Fibroblast of the aortic adventitia (primary cell): Measurements from ENCODE around the gene MYO9B. TPM values are rescaled to one million over a fixed set of nuclear protein-coding genes. Genes with fewer than 3 reads are reported as not detected.
"Not testable (repeated sequence)": the region's sequence is repeated elsewhere in the genome, so short reads cannot be mapped to it uniquely, and the experiment has no call there.

ENCODE experiments used
- DNase-seq: peaks from one replicate; pipeline ENCODE4 v3.0.0-alpha.2; 2010; ENCODE audit warnings: low read depth
- H3K4me3 ChIP-seq: 2 replicates; pipeline ENCODE4 v1.5.1; 2011; ENCODE audit warnings: low read depth, mild to moderate bottlenecking, control low read depth, low read length, moderate library complexity
- total RNA-seq: library from RNA; depleted of rRNA; stranded (reverse); fragments of >200 nt; gene quantifications from 2 replicates; pipeline ENCODE4 v1.2.3, GENCODE V29; 2012; ENCODE audit warnings: low replicate concordance
- TF ChIP-seq, protein P1 (sequence below): IDR thresholded peaks from 2 replicates; pipeline ENCODE4 v1.5.1; 2011; ENCODE audit warnings: mild to moderate bottlenecking, low read length, control low read depth, inconsistent platforms; ENCODE audit not compliant: insufficient read depth

MYO9B gene
- total RNA-seq, 1 donor = 103 TPM

DNA sequence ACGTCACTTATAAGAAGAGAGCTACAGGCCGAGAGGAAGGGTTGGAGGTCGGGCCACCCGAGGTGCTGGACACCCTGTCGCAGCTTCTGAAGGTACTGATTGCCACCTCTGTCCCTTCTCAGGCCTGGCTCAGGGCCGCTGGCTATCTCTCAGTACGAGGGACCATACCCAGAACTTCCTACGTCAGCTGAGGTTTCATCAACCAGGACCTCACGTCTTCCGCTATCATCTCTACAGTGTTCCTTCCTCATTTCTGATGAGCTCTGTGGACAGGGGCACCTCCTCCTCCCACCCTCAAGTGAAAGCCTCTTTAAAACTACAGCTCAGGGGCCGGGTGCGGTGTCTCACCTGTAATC lies 81.3 kb downstream of the MYO9B start:
- no peak for DNase-seq
- H3K4me3 ChIP-seq = no peak overlapping the region
- TF ChIP-seq, protein P1, sequence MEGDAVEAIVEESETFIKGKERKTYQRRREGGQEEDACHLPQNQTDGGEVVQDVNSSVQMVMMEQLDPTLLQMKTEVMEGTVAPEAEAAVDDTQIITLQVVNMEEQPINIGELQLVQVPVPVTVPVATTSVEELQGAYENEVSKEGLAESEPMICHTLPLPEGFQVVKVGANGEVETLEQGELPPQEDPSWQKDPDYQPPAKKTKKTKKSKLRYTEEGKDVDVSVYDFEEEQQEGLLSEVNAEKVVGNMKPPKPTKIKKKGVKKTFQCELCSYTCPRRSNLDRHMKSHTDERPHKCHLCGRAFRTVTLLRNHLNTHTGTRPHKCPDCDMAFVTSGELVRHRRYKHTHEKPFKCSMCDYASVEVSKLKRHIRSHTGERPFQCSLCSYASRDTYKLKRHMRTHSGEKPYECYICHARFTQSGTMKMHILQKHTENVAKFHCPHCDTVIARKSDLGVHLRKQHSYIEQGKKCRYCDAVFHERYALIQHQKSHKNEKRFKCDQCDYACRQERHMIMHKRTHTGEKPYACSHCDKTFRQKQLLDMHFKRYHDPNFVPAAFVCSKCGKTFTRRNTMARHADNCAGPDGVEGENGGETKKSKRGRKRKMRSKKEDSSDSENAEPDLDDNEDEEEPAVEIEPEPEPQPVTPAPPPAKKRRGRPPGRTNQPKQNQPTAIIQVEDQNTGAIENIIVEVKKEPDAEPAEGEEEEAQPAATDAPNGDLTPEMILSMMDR = no peak

DNA sequence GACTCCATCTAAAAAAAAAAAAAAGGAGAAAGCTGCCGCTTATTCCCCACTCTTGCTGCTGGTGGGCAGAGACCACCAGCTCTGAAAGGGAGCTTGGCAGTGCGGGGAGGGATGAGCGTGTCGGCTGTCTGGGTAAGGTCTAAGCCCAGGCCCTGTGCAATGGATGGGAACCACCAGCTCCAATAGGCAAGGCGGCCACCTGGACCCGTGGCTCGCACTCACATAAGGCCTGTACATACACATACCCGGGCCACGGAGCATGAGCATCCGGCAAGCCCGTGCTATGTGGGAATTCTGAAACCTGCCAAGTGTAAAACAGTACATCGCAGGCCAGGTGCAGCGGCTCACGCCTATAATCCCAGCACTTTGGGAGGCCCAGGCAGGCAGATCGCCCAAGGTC lies 83.0 kb downstream of the MYO9B start:
- no peak for DNase-seq
- TF ChIP-seq, protein P1 = no peak
- no peak overlapping the region for H3K4me3 ChIP-seq

DNA sequence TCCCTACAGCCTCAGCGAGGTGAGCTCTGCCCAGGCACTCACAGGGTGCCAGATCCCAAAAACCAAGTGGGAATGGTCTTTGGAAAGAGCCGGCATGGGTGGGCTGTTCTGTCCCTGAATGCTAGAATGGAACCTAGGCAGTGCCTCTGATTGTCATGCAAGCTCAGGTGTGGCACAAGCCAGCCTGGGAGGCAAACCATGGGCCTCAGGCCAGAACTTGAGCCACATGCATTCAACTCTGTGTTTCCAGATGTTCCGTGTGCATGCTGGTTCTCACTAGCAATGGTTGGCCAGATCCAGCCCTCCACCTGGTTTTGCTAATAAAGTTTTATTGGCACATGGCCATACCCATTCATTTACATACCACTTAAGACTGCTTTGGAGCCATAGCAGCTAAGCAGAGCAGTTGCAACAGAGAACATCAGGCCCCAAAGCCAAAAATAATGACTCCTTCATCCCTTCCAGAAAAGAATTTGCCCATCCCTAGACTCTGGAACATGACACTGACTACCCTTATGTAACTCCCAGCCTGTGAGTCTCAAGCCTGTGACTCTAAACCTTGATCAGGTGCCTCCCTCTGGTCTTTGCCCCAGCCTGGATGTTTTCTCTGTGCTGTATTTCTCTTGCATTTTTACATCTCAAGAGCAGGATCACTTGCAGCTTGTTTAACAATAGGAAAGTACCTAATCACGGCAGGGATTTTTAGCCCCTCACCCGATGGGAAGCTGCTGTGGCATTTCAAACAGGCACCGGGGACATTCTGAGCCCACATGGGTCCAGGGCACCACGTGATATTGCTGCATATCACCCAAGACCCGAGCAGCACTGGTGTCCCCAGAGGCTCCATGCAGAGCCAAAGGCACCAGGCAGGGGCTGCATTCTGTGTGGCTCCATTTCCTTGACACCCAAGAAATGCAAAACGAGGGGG lies 84.2 kb downstream of the MYO9B start:
- DNase-seq = no peak
- no peak overlapping the region for H3K4me3 ChIP-seq
- TF ChIP-seq, protein P1 = no peak

DNA sequence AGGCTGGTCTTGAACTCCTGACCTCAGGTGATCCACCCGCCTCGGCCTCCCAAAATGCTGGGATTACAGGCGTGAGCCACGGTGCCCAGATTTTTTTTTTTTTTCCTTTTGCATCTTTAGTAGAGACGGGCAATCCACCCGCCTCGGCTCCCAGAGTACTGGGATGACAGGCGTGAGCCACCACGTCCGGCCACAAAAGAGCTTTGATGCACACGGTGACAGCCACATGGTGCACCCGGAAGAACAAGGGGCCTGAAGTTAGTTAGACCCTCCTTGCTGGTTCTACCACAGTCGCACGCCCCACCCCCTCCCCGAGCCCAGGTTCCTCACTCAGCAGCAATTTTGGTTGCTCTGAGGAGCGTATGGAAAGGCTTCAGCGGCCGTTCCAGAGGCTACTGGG lies 85.3 kb downstream of the MYO9B start:
- no peak for DNase-seq
- TF ChIP-seq, protein P1 = no peak
- H3K4me3 ChIP-seq = no peak overlapping the region

DNA sequence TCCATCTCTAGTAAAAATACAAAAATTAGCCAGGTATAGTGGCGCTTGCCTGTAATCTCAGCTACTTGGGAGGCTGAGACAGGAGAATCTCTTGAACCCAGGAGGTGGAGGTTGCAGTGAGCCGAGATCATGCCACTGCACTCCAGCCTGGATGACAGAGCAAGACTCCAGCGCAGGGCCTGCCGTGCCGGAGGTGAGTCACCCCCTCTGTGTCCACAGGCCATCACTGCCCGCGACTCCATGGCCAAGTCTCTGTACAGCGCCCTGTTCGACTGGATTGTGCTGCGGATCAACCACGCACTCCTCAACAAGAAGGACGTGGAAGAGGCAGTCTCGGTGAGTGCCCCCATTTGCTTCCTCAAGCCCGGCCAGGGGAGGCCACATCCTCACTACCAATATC lies 86.6 kb downstream of the MYO9B start:
- not testable (repeated sequence) for DNase-seq, H3K4me3 ChIP-seq

DNA sequence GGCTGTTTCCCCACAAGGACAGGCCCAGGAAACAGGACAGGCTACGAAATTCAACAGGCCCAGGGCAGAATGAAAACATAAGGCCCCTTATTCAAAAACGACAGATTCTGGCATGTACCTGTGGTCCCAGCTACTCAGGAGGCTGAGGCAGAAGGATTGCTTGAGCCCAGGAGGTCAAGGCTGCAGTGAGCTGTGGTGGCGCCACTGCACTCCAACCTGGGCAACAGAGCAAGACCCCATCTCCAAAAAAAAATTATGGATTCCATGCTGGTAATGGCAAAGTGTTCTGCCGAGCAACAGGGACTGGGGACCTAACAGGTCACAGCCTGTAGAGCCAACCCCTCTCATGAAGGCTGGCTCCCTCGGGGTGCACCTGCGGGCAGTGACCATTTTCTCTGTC lies 87.0 kb downstream of the MYO9B start:
- H3K4me3 ChIP-seq = no peak overlapping the region
- no peak for DNase-seq
- TF ChIP-seq, protein P1 = no peak

DNA sequence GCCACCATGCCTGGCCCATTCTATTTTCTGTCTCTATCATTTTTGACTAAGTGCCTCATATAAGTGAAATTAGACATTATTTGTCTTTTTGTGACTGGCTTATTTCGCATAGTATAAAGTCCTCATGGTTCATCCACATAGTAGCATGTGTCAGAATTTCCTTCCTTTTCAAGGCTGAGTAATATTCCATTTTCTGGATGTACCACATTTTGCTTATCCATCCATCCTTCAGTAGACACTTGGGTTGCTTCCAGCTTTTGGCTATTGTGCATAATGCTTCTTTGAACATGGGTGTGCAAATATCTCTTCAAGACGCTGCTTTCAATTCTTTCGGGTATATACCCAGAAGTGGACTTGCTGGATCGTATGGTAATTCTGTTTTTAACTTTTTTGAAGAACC lies 88.1 kb downstream of the MYO9B start:
- no peak for DNase-seq
- TF ChIP-seq, protein P1 = no peak
- H3K4me3 ChIP-seq = no peak overlapping the region
